Left kidney (tissue), 2 donors: ENCODE results near the gene ANTXR2. TPM values are rescaled to one million over a fixed set of nuclear protein-coding genes. Genes with fewer than 3 reads are reported as not detected.
A peak's percentile ranks its signal among the peaks of the same experiment; 100 is the strongest.

Experiments
- DNase-seq: peaks from one replicate; pipeline ENCODE4 v3.0.0-alpha.2; 2013
- polyA plus RNA-seq: library from polyadenylated mRNA; unstranded; fragments of 120-200 nt; gene quantifications from one replicate; pipeline ENCODE4 v1.2.1, GENCODE V29; 2013; ENCODE audit not compliant: insufficient read length

The ANTXR2 gene
- polyA plus RNA-seq, 1 donor = 78.8 TPM

- no peak for DNase-seq
Observed at GRCh38 chr4:79865201-79865597, 207.8 kb downstream of the ANTXR2 start.

GRCh38 chr4:79864500-79865200, 208.4 kb downstream of the ANTXR2 start:
- DNase-seq = no peak

GRCh38 chr4:79863333-79863732, 209.7 kb downstream of the ANTXR2 start:
- no peak for DNase-seq

- DNase-seq = no peak
Observed at GRCh38 chr4:79862821-79863220, 210.2 kb downstream of the ANTXR2 start.

GRCh38 chr4:79857811-79858210, 215.2 kb downstream of the ANTXR2 start:
- no peak for DNase-seq

- no peak for DNase-seq
Observed at GRCh38 chr4:79856196-79856595, 216.8 kb downstream of the ANTXR2 start.

GRCh38 chr4:79854856-79855502, 218.1 kb downstream of the ANTXR2 start:
- peak; percentile 26 for DNase-seq

GRCh38 chr4:79852305-79852730, 220.7 kb downstream of the ANTXR2 start:
- no peak for DNase-seq

- DNase-seq = no peak
Observed at GRCh38 chr4:79851625-79852304, 221.3 kb downstream of the ANTXR2 start.

Other genes starting within 250 kb of the ANTXR2 start
- 1.5 TPM for gene PRDM8, start 124.3 kb upstream of the ANTXR2 start, polyA plus RNA-seq
- 0.03 TPM for gene FGF5, start 193.4 kb upstream of the ANTXR2 start, polyA plus RNA-seq